Middle frontal gyrus (tissue), 1 donor: Measurements from ENCODE around the gene GAD2.

Source experiments
- DNase-seq: peaks from one replicate; pipeline ENCODE4 v3.0.0-alpha.2; 2015; ENCODE audit warnings: low spot score; ENCODE audit errors: extremely low spot score

GAD2 gene

DNA sequence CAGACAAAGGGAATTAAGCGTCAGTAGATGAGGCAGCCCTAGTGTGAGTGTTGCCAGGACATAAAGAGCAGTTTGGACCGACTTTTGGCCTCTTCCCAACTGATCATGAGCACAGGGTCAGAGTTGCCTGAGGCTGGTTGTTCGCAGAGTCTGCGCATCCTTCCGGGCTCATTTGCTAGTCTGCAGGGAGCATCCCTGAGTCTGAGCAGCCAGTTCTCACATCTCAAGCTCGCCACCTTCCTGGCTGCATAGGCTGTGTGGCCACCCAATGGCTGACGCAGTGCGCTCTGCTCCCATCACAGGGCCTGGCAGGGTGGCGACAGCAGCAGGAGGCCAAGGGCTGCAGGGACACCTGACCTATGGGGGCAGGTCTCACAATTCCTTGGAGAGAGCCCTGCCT, 5.0 kb downstream of the GAD2 start:
- DNase-seq: no peak

DNA sequence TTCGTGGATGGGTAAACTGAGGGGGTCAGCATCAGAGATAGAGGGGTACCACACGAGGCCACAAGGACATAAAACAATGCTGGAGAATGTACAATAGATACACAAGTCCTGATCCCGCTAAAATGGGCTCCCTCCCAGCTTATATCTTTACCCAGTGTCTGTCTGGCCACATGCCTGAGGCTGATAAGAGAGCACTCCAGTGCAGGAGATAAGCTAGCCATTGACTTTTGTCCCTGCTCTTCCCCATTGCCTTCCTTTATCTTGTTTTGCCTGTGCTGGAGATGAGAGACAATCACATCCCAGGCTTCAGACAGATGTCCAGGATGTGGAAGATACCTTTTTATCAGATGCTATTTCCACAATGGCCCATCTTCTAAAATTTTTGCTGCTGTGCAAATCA, 6.0 kb downstream of the GAD2 start:
- no peak for DNase-seq

GRCh38 chr10:26225322-26225721, 8.7 kb downstream of the GAD2 start:
- DNase-seq: no peak

GRCh38 chr10:26227786-26228185, 11.2 kb downstream of the GAD2 start:
- no peak for DNase-seq

GRCh38 chr10:26232174-26232573, 15.6 kb downstream of the GAD2 start:
- DNase-seq: no peak

GRCh38 chr10:26235761-26236160, 19.2 kb downstream of the GAD2 start:
- no peak for DNase-seq

DNA sequence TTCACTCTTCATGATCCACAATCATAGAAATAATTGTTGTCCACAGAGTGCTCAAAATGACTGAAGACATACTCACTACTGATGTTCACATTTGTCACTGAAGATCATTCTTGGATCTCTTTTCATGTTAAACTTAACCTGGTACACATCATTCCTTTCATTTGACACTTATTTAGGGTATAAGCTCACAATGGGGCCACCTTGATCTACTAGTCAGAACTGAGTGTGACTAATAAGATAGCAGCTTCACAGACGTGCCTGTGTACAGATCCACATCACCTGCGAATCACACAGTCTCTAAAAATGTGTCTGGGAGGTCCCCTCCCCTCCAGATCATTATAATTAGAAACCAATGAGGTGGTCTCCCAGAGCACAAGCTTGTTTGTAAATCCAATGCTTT, 21.8 kb downstream of the GAD2 start:
- no peak for DNase-seq

DNA sequence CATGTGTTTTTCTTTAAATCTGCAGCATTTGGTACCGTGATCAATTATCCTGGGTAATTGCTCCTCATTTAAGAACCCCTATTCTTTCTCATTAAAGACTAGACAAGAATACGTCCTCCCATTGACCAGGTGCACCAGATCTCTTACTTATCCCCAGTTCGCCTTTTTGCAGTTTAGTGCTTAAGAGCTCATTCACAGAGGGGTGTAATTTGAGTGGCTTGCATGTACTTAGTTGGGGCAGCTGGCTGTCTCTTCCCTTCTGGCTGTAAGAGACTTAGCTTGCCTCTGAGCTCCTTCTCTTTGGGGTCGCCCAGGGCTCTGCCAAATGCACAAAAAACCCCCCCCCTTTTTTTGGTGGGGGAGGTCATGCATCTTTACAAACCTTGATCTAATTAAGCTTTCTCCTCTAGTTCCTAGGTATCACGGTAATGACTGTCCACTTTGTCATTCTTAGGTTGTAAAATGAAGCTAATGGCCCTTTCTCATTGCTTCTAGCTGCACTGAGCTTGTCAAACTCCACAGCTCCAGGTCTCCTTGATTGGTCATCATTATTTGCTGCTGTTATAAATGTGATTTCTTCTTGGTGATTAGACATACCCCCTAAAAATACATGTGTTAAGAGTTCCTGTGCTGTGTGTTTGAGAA, 26.3 kb downstream of the GAD2 start:
- no peak for DNase-seq

GRCh38 chr10:26243351-26243720, 26.8 kb downstream of the GAD2 start:
- no peak for DNase-seq

DNA sequence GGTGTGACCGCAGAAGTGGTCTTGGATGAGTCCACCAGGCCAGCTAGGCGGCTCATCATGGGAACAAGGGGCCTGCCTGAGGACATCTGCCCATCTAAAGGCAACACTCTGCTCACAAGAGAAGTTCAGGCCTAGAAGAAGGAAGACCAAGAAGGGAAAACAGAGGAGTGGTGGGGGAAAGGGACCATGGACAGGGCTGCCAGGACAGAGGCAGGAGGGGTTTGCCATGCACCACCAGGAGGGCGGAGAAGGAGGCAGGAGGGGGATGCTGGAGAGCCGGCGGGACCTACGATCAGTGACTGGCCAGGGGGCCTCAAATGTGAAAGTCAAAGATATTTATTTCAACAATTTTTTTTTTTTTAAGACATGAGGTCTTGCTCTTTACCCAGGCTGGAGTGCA, 33.1 kb downstream of the GAD2 start:
- DNase-seq: no peak

- no peak for DNase-seq
Observed at GRCh38 chr10:26251925-26252324, 35.4 kb downstream of the GAD2 start.

DNA sequence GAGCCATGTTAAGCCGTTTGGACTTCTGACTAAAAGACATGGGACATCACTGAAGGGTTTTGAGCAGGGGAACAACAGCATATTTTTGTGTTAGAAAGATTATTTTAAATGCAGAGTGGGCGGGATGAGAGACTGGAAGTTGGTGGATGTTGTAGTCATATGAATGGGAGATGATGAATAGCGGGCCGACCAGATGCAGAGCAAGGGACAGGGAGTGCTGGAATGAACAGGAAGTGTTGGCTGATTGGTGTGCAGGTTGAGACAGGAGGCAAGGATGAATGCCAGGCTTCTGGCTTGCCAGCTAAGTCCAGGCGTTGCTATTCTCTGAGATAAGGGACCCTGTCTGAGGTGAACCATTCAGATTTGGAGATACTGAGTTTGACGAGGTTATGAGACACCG, 38.0 kb downstream of the GAD2 start:
- no peak for DNase-seq

- DNase-seq: no peak
Observed at GRCh38 chr10:26259341-26259740, 42.8 kb downstream of the GAD2 start.

DNA sequence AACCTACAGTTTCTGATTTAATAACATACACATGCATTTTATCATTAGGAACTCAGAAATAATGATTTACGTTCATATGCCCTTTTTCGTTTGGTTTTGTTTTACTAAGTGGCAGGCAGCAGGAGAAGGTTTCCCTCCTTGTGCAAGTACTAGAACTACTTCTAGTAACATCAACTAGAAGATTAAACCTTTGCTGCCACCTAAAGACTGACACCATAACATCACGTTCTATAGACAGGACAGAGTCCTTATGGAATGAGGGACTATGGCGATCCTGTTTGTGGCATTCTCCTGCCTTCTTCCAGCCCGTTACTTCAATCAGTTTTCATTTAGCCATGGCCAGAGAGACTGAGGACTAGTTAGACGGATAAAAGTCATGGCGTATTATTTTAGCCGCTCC, 53.2 kb downstream of the GAD2 start:
- no peak for DNase-seq

- no peak for DNase-seq
Observed at GRCh38 chr10:26274391-26274790, 57.8 kb downstream of the GAD2 start.

DNA sequence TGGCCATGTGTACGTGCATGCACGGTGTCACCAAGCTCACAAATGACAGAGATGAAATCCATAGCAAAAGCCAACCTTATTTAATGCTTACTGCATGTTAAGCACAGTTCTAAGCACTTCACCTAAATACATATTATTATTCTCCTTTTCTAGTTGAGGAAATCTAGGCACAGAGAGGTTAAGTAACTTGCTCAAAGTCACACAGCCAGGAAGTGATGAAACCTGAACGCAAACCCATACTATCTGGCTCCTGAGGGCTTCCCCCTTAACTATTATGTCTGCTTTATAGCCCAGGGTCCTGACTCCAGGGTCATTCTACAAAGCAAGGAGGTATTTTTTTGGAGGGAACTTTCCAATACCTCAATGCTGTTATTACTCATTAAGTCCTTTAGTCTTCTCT, 61.7 kb downstream of the GAD2 start:
- no peak for DNase-seq

DNA sequence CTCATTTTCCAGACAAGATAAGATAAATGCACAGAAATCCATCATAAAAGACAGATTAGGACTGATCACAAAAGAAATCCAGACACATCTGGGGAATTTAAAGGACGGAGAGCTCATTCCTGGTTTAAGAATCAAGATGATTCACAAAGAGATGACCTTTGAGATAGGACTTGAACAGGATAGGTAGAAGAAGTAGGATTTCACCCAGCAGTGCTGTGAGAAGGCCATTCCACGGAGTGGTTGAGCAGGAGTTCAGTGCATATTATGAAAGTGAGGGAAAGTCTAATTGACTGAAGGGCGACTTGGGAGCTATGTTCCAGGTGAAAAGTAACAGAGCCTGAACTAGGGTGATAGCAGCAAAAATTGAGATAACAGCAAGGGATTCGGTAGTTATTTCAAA, 73.7 kb downstream of the GAD2 start:
- DNase-seq: no peak

GRCh38 chr10:26291721-26292480, 75.3 kb downstream of the GAD2 start:
- no peak for DNase-seq

GRCh38 chr10:26296360-26296759, 79.8 kb downstream of the GAD2 start:
- no peak for DNase-seq

DNA sequence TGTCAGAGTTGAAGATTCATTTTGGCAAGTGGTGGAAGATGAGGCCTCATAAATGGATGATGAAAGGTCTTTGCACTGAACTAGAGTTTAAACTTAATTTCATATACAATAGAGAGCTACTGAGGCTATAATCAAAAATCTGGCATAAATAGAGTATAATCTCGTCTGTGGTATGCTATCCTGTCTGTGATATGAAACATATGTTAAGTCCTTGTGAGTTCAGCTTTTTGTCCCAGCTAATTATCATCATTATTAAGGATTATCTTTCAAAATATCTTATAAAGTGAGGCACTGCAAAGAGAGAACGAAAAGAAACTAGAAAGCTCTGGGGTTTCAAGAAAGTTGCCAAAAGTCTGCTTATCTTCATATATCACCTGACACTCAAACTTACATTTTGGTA, 83.4 kb downstream of the GAD2 start:
- DNase-seq: no peak

- no peak for DNase-seq
Observed at GRCh38 chr10:26303366-26303765, 86.8 kb downstream of the GAD2 start.

DNA sequence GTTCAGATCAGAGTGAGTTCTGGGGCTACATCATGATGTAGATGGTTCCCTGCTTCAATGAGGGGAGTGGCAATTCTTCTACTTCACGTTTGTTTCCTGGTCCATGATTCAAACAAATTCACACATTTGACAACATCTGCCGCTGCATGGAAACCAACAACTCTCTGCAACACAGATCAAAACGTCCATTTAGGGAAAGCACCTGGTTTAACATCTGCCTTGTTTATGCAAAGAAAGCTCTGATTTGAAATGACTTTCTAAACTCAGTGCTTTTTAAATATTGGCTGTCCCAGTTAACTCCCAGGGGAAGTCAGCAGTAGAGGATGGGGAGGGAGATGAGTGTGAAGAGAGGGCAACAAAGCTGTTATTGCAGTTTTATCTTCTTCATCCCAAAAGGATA, 93.8 kb downstream of the GAD2 start:
- no peak for DNase-seq

GRCh38 chr10:26311383-26311940, 94.9 kb downstream of the GAD2 start:
- no peak for DNase-seq
